ENCODE measurements around the gene SETD7.

Gene SETD7

DNA sequence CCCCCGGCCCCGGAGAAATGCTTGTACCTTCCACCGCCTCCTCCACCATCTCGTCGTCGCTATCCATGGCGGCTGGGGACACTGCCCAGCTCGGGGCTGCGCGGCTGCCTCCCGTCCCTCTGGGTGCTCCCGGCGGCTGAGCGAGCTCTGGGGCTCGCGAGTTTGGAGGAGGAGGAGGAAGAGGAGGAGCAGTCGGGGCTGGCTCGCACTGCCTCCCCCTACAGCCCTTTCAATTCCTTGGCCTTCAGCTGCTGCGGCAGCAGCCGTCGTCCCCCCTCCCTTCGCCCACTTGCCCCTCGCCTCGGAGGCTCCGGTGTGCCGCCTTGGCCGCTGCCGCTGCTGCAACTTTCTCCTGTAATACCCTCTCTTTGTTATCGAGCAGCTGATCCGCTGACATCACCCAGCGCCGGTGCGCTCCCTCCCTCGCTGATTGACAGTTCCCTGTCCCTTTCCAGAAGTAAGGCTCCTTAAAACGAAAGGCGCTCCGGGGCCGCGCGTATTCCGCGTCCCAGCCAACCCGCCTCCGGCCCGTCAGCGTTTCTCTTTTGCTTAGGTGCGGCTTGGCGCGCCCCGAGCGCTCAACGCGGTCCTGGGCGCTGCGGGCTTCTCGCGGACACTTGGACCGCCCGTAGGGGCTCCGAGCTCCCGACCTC is at the start of gene SETD7:
Gene SETD7, minus strand, starts transcription at position 149 of the 653 bp plus-strand sequence. Its CDS starts 82 bp downstream, at position 67.
- H3K4me3 ChIP-seq (replicated peaks; ENCODE audit: low read depth, low read length): peak within 1 kb of the TSS; percentile 75
- DNase-seq (ENCODE audit: extremely low read depth, low read depth): no peak
- TF ChIP-seq, protein P1, sequence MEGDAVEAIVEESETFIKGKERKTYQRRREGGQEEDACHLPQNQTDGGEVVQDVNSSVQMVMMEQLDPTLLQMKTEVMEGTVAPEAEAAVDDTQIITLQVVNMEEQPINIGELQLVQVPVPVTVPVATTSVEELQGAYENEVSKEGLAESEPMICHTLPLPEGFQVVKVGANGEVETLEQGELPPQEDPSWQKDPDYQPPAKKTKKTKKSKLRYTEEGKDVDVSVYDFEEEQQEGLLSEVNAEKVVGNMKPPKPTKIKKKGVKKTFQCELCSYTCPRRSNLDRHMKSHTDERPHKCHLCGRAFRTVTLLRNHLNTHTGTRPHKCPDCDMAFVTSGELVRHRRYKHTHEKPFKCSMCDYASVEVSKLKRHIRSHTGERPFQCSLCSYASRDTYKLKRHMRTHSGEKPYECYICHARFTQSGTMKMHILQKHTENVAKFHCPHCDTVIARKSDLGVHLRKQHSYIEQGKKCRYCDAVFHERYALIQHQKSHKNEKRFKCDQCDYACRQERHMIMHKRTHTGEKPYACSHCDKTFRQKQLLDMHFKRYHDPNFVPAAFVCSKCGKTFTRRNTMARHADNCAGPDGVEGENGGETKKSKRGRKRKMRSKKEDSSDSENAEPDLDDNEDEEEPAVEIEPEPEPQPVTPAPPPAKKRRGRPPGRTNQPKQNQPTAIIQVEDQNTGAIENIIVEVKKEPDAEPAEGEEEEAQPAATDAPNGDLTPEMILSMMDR (IDR thresholded peaks at IDR 0.05; ENCODE audit: low read depth, low read length, missing control alignments): no peak

DNA sequence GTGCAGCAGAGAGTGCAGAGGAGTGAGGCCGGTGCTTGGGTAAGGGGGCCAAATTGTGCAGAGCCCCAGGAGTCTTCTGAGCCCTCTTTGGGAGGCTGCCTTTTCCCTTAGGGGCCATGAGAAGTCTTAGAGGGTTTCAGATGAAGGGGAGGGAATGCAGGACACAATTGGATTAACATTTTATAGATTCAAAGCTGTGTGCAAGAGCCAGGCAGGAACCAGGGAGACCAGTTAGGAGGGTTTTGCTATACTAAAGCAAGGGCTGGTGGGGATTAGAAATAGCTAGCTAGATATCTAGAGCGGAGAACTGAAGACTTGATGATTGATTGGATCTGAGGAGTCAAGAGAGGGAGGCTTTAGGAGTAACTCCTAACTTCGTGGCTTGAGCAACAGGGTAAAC is 49.5 kb upstream of the SETD7 start:
- DNase-seq (ENCODE audit: extremely low read depth, low read depth): no peak
- TF ChIP-seq, protein P1 (IDR thresholded peaks at IDR 0.05; ENCODE audit: low read depth, low read length, missing control alignments): no peak
- H3K4me3 ChIP-seq (replicated peaks; ENCODE audit: low read depth, low read length): no peak overlapping the region

GRCh38 chr4:139603576-139604410 is 47.8 kb upstream of the SETD7 start:
- DNase-seq (ENCODE audit: extremely low read depth, low read depth): peak; percentile 46
- no peak overlapping the region for H3K4me3 ChIP-seq (replicated peaks; ENCODE audit: low read depth, low read length)
- TF ChIP-seq, protein P1 (IDR thresholded peaks at IDR 0.05; ENCODE audit: low read depth, low read length, missing control alignments): peak; percentile 61

DNA sequence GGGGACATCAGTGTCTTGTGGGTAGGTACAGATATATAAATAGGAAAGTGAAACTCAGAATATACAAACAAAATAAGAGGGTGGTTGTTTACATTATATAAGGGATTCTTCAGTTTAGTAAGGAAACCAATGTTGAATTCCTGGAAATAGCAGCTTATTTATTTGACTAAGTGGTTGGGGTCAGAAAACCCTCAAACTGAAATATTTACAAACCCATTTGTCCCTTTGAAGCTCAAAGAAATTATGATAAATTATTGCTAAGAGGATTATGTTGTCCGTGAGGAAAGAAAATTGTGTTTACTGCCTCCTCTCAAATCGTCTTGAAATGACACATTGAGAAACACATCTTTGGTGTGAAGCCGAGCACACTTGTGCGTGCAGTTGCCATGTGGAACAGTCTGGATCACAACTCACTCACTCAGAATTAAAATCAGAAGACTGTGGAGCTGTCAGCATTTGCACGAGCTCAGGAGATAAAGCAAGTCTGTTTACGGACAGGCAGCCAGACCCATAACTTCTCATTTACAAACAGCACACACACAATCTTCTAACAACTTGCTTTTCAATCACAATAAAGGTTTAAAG is 46.8 kb upstream of the SETD7 start:
- no peak overlapping the region for H3K4me3 ChIP-seq (replicated peaks; ENCODE audit: low read depth, low read length)
- no peak for DNase-seq (ENCODE audit: extremely low read depth, low read depth)
- TF ChIP-seq, protein P1 (IDR thresholded peaks at IDR 0.05; ENCODE audit: low read depth, low read length, missing control alignments): no peak

- DNase-seq (ENCODE audit: extremely low read depth, low read depth): no peak
- H3K4me3 ChIP-seq (replicated peaks; ENCODE audit: low read depth, low read length): no peak overlapping the region
- TF ChIP-seq, protein P1 (IDR thresholded peaks at IDR 0.05; ENCODE audit: low read depth, low read length, missing control alignments): no peak
Observed at GRCh38 chr4:139600662-139601061, 44.6 kb upstream of the SETD7 start.

GRCh38 chr4:139599594-139600374 is 43.8 kb upstream of the SETD7 start:
- TF ChIP-seq, protein P1 (IDR thresholded peaks at IDR 0.05; ENCODE audit: low read depth, low read length, missing control alignments): no peak
- no peak overlapping the region for H3K4me3 ChIP-seq (replicated peaks; ENCODE audit: low read depth, low read length)
- no peak for DNase-seq (ENCODE audit: extremely low read depth, low read depth)

Data from HFF-Myc (cell line).